ENCODE results near the gene REPS1. TPM values are rescaled to one million over a fixed set of nuclear protein-coding genes. Genes with fewer than 3 reads are reported as not detected.

Gene REPS1
- total and polyA plus RNA-seq, 9 donors: 20.4 to 65.6 (median 41.0) TPM

DNA sequence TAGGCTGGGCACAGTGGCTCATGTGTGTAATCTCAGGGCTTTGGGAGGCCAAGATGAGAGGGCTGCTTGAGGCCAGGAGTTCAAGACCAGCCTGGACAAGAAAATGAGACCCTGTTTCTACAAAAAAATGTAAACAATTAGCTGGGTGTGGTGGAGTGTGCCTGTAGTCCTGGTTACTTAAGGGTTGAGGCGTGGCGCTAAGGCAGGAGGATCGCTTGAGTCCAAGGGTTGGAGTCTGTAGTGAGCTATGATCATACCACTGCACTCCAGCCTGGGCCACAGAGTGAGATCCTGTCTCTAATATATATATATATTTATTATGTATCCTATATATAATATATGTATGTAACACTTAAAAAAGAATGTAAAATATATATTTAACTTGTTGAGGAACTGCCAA is 32.6 kb upstream of the REPS1 start:
- Histone ChIP-seq H3K36me3 (no peaks in the 10 kb centered on the region), H3K27me3 (no peaks in the 10 kb centered on the region), H3K4me3 (no peak overlapping the region), H3K27ac (no peak overlapping the region), H3K4me1 (ENCODE audit: insufficient read depth) (peaks cover 4% of the 10 kb centered on the region), H3K9me3 (no peaks in the 10 kb centered on the region)
- TF ChIP-seq EP300 (IDR thresholded peaks at IDR 0.05): no peak
- DNase-seq: no peak
- WGBS, 3 donors: 92 to 97% (median 95%) methylated on average over 3 of the region's 3 CpGs
- intact Hi-C loops (cut with DNase I): loop anchor here in 1 of 4 donors (10.0 kb wide), 1 partner anchor 76 kb away; no protein-coding TSS in a partner anchor

DNA sequence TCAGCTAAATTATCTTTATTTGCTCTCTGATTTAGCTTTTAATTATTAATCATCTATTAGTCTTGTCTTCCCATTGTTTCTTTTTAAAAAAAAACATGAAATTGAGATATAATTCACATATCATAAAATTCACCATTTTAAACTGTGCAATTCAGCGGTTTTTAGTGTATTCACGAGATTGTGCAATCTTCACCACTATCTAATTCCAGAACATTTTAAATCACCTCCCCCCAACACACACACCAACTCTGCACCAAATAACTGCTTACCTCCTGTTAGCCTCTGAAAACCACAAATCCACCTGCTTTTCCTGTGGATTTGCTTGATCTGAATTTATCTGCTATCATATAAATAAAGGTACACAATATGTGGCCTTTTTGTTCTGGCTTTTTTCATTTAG is 31.7 kb upstream of the REPS1 start:
- TF ChIP-seq, protein P1, sequence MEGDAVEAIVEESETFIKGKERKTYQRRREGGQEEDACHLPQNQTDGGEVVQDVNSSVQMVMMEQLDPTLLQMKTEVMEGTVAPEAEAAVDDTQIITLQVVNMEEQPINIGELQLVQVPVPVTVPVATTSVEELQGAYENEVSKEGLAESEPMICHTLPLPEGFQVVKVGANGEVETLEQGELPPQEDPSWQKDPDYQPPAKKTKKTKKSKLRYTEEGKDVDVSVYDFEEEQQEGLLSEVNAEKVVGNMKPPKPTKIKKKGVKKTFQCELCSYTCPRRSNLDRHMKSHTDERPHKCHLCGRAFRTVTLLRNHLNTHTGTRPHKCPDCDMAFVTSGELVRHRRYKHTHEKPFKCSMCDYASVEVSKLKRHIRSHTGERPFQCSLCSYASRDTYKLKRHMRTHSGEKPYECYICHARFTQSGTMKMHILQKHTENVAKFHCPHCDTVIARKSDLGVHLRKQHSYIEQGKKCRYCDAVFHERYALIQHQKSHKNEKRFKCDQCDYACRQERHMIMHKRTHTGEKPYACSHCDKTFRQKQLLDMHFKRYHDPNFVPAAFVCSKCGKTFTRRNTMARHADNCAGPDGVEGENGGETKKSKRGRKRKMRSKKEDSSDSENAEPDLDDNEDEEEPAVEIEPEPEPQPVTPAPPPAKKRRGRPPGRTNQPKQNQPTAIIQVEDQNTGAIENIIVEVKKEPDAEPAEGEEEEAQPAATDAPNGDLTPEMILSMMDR (IDR thresholded peaks at IDR 0.05): no peak
- no peak for TF ChIP-seq EP300 (IDR thresholded peaks at IDR 0.05)
- Histone ChIP-seq H3K4me3 (no peak overlapping the region), H3K4me1 (ENCODE audit: insufficient read depth) (peaks cover 5% of the 10 kb centered on the region), H3K27ac (no peak overlapping the region), H3K36me3 (no peaks in the 10 kb centered on the region), H3K9me3 (no peaks in the 10 kb centered on the region), H3K27me3 (no peaks in the 10 kb centered on the region)
- no peak for DNase-seq
- 92 to 94% (median 94%) methylated on average over 2 of the region's 2 CpGs for WGBS, 3 donors
- intact Hi-C loops (cut with DNase I): loop anchor here in 1 of 4 donors (10.0 kb wide), 1 partner anchor 75 kb away; no protein-coding TSS in a partner anchor

DNA sequence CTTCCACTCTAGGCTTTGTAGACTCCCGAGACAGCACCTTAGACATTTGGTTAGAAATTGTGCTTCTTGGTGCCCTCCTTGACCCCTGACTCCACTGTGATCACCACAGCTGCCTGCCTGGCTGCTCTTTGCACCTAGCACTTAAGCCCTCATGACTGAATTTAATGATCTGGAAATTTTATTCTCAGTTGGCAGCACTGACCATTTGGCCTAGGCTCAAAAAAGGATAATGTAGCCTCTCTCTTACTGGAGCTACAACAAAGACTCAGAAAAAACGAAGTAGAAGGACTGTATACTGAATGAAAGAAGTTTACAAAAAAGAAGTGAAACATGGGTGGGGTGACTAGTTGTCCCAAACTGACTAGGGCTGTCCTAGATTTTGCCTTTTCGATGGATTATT is 29.2 kb upstream of the REPS1 start:
- H3K27ac ChIP-seq: no peak overlapping the region
- TF ChIP-seq, protein P1 (IDR thresholded peaks at IDR 0.05): no peak
- TF ChIP-seq POLR2A (IDR thresholded peaks at IDR 0.05) (no peak), EP300 (IDR thresholded peaks at IDR 0.05) (no peak)
- peaks cover 5% of the 10 kb centered on the region for H3K4me1 ChIP-seq (ENCODE audit: insufficient read depth)
- intact Hi-C loops (cut with DNase I): no loop called here
- no peaks in the 10 kb centered on the region for H3K27me3 ChIP-seq
- WGBS, 3 donors: 16 to 33% (median 21%) methylated on average over 3 of the region's 3 CpGs
- H3K36me3 ChIP-seq: no peaks in the 10 kb centered on the region
- H3K9me3 ChIP-seq: no peaks in the 10 kb centered on the region
- H3K4me3 ChIP-seq: no peak overlapping the region
- DNase-seq: no peak

DNA sequence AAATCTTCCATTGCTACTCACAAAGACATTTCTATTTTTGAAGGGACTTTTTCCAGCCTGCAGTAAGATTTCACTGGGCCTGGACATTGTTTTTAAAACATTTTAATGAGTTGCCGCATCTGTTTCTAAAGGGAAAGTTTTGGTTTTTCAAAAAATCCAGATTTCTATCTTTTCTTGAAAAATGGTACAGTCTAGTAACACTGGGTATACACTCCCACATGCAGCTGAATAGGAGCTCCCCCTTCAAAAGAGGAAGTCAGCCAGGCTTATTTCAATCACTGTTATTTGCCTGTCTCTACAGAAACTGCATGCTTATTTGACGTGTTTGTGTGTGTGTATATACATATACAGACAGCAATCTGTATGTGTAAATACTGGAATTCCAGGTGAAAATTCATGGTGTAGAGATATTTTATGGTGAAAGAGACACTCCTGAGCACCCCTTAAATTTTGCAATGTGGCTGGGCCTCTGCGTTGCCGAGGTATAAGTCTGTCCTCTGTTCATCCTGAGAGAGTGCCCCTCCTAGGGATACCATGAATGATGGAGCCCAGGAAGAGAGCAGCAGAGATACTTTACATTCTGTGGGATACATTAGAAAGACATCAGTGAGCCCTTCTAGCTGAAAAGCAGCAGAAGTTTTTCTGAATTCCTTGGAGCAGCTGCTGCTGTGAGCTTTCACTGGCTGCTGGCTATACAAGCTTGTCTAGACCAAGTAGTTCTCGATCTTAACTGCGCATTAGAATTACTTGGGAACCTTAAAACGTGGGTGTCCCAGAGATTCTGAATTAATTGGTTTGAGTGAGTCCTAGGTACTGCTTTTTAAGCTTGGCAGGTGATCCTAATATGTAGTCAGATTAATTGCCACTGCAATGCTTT is 28.5 kb upstream of the REPS1 start:
- TF ChIP-seq POLR2A (IDR thresholded peaks at IDR 0.05): no peak
- TF ChIP-seq, protein P1 (IDR thresholded peaks at IDR 0.05): no peak
- TF ChIP-seq EP300 (IDR thresholded peaks at IDR 0.05): no peak
- WGBS, 3 donors: 19 to 25% (median 22%) methylated on average over 7 of the region's 7 CpGs
- H3K27ac ChIP-seq: no peak overlapping the region
- H3K9me3 ChIP-seq: no peaks in the 10 kb centered on the region
- DNase-seq: no peak
- no peaks in the 10 kb centered on the region for H3K27me3 ChIP-seq
- no peak overlapping the region for H3K4me3 ChIP-seq
- no peaks in the 10 kb centered on the region for H3K36me3 ChIP-seq
- H3K4me1 ChIP-seq (ENCODE audit: insufficient read depth): peaks cover 5% of the 10 kb centered on the region
- intact Hi-C loops (cut with DNase I): loop anchor here in 1 of 4 donors (1.0 kb wide), 1 partner anchor 19 kb away; no protein-coding TSS in a partner anchor

DNA sequence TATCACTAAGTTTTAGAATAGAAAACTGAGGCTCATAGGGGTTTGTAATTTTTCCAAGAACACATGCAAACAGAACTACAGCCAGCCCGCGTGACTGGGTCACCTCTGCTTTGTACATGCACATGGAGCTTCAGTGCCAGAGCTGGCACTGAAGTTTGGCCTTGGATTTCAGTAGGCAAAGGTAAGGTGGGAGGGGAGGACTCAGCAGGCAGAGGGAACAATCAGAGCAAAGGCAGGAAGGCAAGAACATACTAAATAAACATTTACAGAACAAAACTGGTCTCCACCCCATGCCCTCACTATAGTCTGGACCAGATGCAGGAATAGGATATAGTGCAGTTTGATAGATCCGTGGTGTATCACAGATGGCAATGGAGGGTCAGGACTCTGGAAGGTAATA is 26.9 kb upstream of the REPS1 start:
- TF ChIP-seq POLR2A (IDR thresholded peaks at IDR 0.05) (no peak), EP300 (IDR thresholded peaks at IDR 0.05) (no peak)
- TF ChIP-seq, protein P1 (IDR thresholded peaks at IDR 0.05): no peak
- H3K27me3 ChIP-seq: no peaks in the 10 kb centered on the region
- no peaks in the 10 kb centered on the region for H3K36me3 ChIP-seq
- WGBS, 3 donors: 65 to 81% (median 66%) methylated on average over 3 of the region's 3 CpGs
- peaks cover 5% of the 10 kb centered on the region for H3K4me1 ChIP-seq (ENCODE audit: insufficient read depth)
- no peaks in the 10 kb centered on the region for H3K9me3 ChIP-seq
- no peak for DNase-seq
- no peak overlapping the region for H3K4me3 ChIP-seq
- no peak overlapping the region for H3K27ac ChIP-seq
- intact Hi-C loops (cut with DNase I): no loop called here

Measured in ovary (tissue), 9 donors.